Stomach (tissue), 9 donors: ENCODE results near the gene GREM2. TPM values are rescaled to one million over a fixed set of nuclear protein-coding genes. Genes with fewer than 3 reads are reported as not detected.

ENCODE experiments used
- DNase-seq, 2 donors: peaks; one replicate each; pipeline versions ENCODE4 v3.0.0 to v3.0.0-alpha.2; 2013 to 2019
- H3K27ac ChIP-seq, 5 donors: fragments of 200-600 bp in 4 of 5; sonication (generic) in 4 of 5; one replicate each; pipeline ENCODE4 v1.5.1; 2013 to 2019; ENCODE audit warnings: mild to moderate bottlenecking in 1 of 5, moderate library complexity in 1 of 5
- H3K27me3 ChIP-seq, 3 donors: fragments of 200-600 bp; sonication (generic); one replicate each; pipeline ENCODE4 v1.5.1; 2017 to 2019; ENCODE audit warnings: mixed run types in 1 of 3
- H3K36me3 ChIP-seq, 4 donors: fragments of 200-600 bp; sonication (generic); 1 replicate in 3 of 4; 2 replicates in 1 of 4; pipeline ENCODE4 v1.5.1; 2016 to 2019
- H3K4me1 ChIP-seq, 4 donors: fragments of 200-600 bp; sonication (generic); one replicate each; pipeline ENCODE4 v1.5.1; 2016 to 2019
- H3K4me3 ChIP-seq, 4 donors: fragments of 200-600 bp; sonication (generic) in 3 of 4; one replicate each; pipeline ENCODE4 v1.5.1; 2016 to 2019; ENCODE audit warnings: mild to moderate bottlenecking in 1 of 4
- H3K9me3 ChIP-seq, 4 donors: fragments of 200-600 bp; sonication (generic); one replicate each; pipeline ENCODE4 v1.5.1; 2016 to 2019
- CTCF ChIP-seq, 7 experiments: fragments of 450-650 bp in 4 of 7; fragments of 200-600 bp in 3 of 7; sonication (generic) in 3 of 7; IDR thresholded peaks; one replicate each; pipeline ENCODE4 v1.5.1; 2016 to 2019; ENCODE audit warnings: antibody characterized with exemption in 7 of 7, control low read depth in 2 of 7, mild to moderate bottlenecking in 1 of 7
- EP300 ChIP-seq: sonication (generic); formaldehyde crosslinking; IDR thresholded peaks from one replicate; pipeline ENCODE4 v1.6.1; 2017; ENCODE audit warnings: antibody characterized with exemption
- POLR2A ChIP-seq, 4 donors: fragments of 450-650 bp; IDR thresholded peaks; one replicate each; pipeline ENCODE4 v1.6.1; 2016; ENCODE audit warnings: antibody characterized with exemption in 4 of 4, control low read depth in 2 of 4, mild to moderate bottlenecking in 1 of 4, moderate library complexity in 1 of 4
- POLR2AphosphoS5 ChIP-seq, 3 donors: sonication (generic); formaldehyde crosslinking; IDR thresholded peaks; one replicate each; pipeline ENCODE4 v1.6.1; 2016; ENCODE audit warnings: antibody characterized with exemption in 3 of 3
- WGBS, 5 donors: extraction: QIAGEN DNeasy Blood & Tissue Kit in 3 of 5; methylation state at CpG; one replicate each; pipeline versions ENCODE4 v1.1.5 to v1.1.7; 2013 to 2018; 5-methylcytosine and 5-hydroxymethylcytosine counted together
- intact Hi-C: fragments of 100-400 bp; cut with DNase I; formaldehyde crosslinking; loops from one replicate; pipeline ENCODE4 v1.15.1; 2023; ENCODE audit warnings: low total_unique reads
- polyA plus RNA-seq, 3 donors: library from polyadenylated mRNA; stranded (reverse); fragments of 200-250 nt; gene quantifications; one replicate each; pipeline ENCODE4 v1.2.3, GENCODE V29; 2013
- total RNA-seq, 5 donors: library from RNA; depleted of rRNA; stranded (reverse); fragments of >200 nt; gene quantifications; one replicate each; pipeline versions ENCODE4 v1.1.0 to v1.2.3, GENCODE V29; 2014 to 2016
- donor health status: healthy with polysubstance abuse.
- donor health status: Bipolar disorder and iron deficiency.
- donor health status: healthy.

The GREM2 gene
- total and polyA plus RNA-seq, 8 donors: 0.45 to 10.5 (median 2.4) TPM; not detected in 1

- DNase-seq: no peak
- no peaks in the 10 kb centered on the region for H3K9me3 ChIP-seq
- intact Hi-C loops: no loop called here
- H3K27me3 ChIP-seq: no peaks in the 10 kb centered on the region
- H3K27ac ChIP-seq: no peak overlapping the region
- WGBS, 5 donors: 63 to 74% (median 73%) methylated on average over 2 of the region's 2 CpGs
- H3K4me1 ChIP-seq: no peaks in the 10 kb centered on the region
- H3K36me3 ChIP-seq: no peaks in the 10 kb centered on the region
- H3K4me3 ChIP-seq: no peak overlapping the region
- TF ChIP-seq POLR2A (IDR thresholded peaks at IDR 0.05) (no peak), POLR2AphosphoS5 (IDR thresholded peaks at IDR 0.05) (no peak), CTCF (IDR thresholded peaks at IDR 0.05) (no peak), EP300 (no peak)
Measured at GRCh38 chr1:240501115-240501514, 110.8 kb downstream of the GREM2 start.

- Histone ChIP-seq H3K36me3 (no peaks in the 10 kb centered on the region), H3K27me3 (no peaks in the 10 kb centered on the region), H3K4me1 (no peaks in the 10 kb centered on the region), H3K9me3 (no peaks in the 10 kb centered on the region), H3K4me3 (no peak overlapping the region), H3K27ac (no peak overlapping the region)
- no peak for DNase-seq
- no peak for TF ChIP-seq EP300
- no peak for TF ChIP-seq CTCF (IDR thresholded peaks at IDR 0.05)
- no peak for TF ChIP-seq POLR2A (IDR thresholded peaks at IDR 0.05)
- no peak for TF ChIP-seq POLR2AphosphoS5 (IDR thresholded peaks at IDR 0.05)
- intact Hi-C loops: no loop called here
- WGBS, 5 donors: 83 to 93% (median 89%) methylated on average over 4 of the region's 4 CpGs
Measured at GRCh38 chr1:240500647-240501046, 111.3 kb downstream of the GREM2 start.

GRCh38 chr1:240499012-240499411, 112.9 kb downstream of the GREM2 start:
- intact Hi-C loops: no loop called here
- no peaks in the 10 kb centered on the region for H3K36me3 ChIP-seq
- no peaks in the 10 kb centered on the region for H3K4me1 ChIP-seq
- no peak overlapping the region for H3K27ac ChIP-seq
- H3K9me3 ChIP-seq: no peaks in the 10 kb centered on the region
- H3K27me3 ChIP-seq: no peaks in the 10 kb centered on the region
- whole genome bisulfite sequencing, 5 donors: 49 to 73% (median 56%) methylated on average over 2 of the region's 2 CpGs
- DNase-seq: no peak
- no peak overlapping the region for H3K4me3 ChIP-seq
- no peak for TF ChIP-seq POLR2AphosphoS5 (IDR thresholded peaks at IDR 0.05)
- TF ChIP-seq EP300: no peak
- TF ChIP-seq CTCF (IDR thresholded peaks at IDR 0.05): no peak
- no peak for TF ChIP-seq POLR2A (IDR thresholded peaks at IDR 0.05)

GRCh38 chr1:240498335-240498734, 113.6 kb downstream of the GREM2 start:
- no peaks in the 10 kb centered on the region for H3K9me3 ChIP-seq
- WGBS, 5 donors: 90 to 95% (median 92%) methylated on average over 8 of the region's 8 CpGs
- intact Hi-C loops: no loop called here
- no peaks in the 10 kb centered on the region for H3K36me3 ChIP-seq
- no peak overlapping the region for H3K4me3 ChIP-seq
- H3K27me3 ChIP-seq: no peaks in the 10 kb centered on the region
- no peaks in the 10 kb centered on the region for H3K4me1 ChIP-seq
- no peak overlapping the region for H3K27ac ChIP-seq
- DNase-seq: no peak
- TF ChIP-seq POLR2AphosphoS5 (IDR thresholded peaks at IDR 0.05): no peak
- no peak for TF ChIP-seq EP300
- no peak for TF ChIP-seq POLR2A (IDR thresholded peaks at IDR 0.05)
- no peak for TF ChIP-seq CTCF (IDR thresholded peaks at IDR 0.05)
